ENCODE measurements around the gene CASK.

CASK gene

GRCh38 chrX:41604766-41605543 lies 318.4 kb downstream of the CASK start:
- no peak for DNase-seq (ENCODE audit: extremely low read depth, low read depth)
- TF ChIP-seq, protein P1, sequence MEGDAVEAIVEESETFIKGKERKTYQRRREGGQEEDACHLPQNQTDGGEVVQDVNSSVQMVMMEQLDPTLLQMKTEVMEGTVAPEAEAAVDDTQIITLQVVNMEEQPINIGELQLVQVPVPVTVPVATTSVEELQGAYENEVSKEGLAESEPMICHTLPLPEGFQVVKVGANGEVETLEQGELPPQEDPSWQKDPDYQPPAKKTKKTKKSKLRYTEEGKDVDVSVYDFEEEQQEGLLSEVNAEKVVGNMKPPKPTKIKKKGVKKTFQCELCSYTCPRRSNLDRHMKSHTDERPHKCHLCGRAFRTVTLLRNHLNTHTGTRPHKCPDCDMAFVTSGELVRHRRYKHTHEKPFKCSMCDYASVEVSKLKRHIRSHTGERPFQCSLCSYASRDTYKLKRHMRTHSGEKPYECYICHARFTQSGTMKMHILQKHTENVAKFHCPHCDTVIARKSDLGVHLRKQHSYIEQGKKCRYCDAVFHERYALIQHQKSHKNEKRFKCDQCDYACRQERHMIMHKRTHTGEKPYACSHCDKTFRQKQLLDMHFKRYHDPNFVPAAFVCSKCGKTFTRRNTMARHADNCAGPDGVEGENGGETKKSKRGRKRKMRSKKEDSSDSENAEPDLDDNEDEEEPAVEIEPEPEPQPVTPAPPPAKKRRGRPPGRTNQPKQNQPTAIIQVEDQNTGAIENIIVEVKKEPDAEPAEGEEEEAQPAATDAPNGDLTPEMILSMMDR (IDR thresholded peaks at IDR 0.05; ENCODE audit: low read depth, low read length): no peak

DNA sequence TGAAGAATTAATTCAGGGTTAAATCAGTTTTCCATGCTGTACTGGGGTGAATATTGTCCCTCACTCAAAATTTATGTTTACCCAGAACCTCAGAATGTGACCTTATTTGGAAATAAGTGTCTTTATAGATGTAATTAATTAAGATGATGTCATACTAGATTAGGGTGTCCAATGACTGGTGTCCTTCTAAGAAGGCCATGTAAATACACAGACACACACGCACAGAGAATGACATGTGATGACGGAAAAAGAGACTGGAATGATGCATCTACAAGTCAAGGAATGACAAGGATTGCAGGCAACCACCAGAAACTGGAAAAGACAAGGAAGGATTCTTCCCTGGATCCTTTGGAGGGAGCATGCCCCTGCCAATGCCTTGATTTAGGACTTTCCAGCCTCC lies 319.2 kb downstream of the CASK start:
- DNase-seq (ENCODE audit: extremely low read depth, low read depth): no peak
- TF ChIP-seq, protein P1 (IDR thresholded peaks at IDR 0.05; ENCODE audit: low read depth, low read length): no peak

- no peak for DNase-seq (ENCODE audit: extremely low read depth, low read depth)
- TF ChIP-seq, protein P1 (IDR thresholded peaks at IDR 0.05; ENCODE audit: low read depth, low read length): no peak
These were observed 319.8 kb downstream of the CASK start for GRCh38 chrX:41603596-41603995.

DNA sequence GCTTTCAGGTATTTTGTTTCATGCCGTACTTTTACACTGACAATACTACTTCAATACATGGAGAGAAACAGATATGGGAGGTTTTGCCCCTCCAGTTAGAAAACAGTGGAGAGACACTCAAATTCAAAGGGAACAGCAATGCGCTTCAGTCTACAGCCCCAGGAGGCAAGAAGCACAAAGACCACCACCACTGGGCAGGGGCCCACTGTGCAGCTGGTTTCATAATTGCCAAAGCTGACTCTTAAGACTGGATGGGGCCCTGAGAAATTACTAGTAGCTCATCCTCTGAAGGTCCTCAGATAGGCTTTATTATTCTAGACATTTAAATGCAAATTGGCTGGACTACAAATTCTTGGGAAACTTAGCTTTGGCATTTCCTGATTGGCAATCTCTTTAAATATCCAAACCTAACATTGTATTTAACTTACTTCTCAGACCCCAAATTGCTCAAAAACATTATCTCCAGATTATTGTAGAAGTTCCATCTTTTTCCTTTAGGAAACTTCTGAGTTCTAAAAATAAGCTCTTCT lies 320.5 kb downstream of the CASK start:
- TF ChIP-seq, protein P1 (IDR thresholded peaks at IDR 0.05; ENCODE audit: low read depth, low read length): no peak
- no peak for DNase-seq (ENCODE audit: extremely low read depth, low read depth)

- DNase-seq (ENCODE audit: extremely low read depth, low read depth): no peak
- TF ChIP-seq, protein P1 (IDR thresholded peaks at IDR 0.05; ENCODE audit: low read depth, low read length): no peak
These were observed 323.1 kb downstream of the CASK start for GRCh38 chrX:41600291-41600690.

DNA sequence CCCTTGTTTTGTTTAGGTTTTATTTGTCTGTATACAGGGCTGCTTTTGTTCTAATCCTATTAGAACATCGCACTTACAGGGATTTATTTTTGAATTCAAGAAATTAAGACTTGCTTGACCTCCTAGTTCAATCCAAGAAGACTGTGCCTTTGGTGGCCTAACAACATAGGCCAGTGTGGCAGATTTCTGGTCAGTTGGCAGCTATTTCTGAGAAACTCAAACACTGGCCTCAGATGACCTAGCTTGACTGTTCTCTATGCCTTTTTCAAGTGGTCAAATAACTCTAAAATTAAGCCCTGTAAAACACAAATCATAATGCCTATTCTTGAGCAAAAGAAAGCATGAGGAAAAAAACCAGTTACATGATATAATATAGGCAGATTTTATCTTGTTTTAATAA lies 323.8 kb downstream of the CASK start:
- no peak for DNase-seq (ENCODE audit: extremely low read depth, low read depth)
- TF ChIP-seq, protein P1 (IDR thresholded peaks at IDR 0.05; ENCODE audit: low read depth, low read length): no peak

GRCh38 chrX:41596596-41596995 lies 326.8 kb downstream of the CASK start:
- TF ChIP-seq, protein P1 (IDR thresholded peaks at IDR 0.05; ENCODE audit: low read depth, low read length): no peak
- no peak for DNase-seq (ENCODE audit: extremely low read depth, low read depth)

Measured in AG09319 (cell line).